Activated CD8-positive, alpha-beta T cell treated with anti-CD3 and anti-CD28 coated beads, Interleukin-2, amount 10 ng/mL, durations not matched to agents 7 days and 5 days (primary cell): ENCODE results near the gene TSPAN15. TPM values are rescaled to one million over a fixed set of nuclear protein-coding genes. Genes with fewer than 3 reads are reported as not detected.
A peak's percentile ranks its signal among the peaks of the same experiment; 100 is the strongest.

Source experiments
- ATAC-seq: fragments of 150-1000 bp; cut with Tn5 transposase; one replicate; pipeline ENCODE4 v1.10.0; 2021; ENCODE audit warnings: moderate library complexity
- CTCF ChIA-PET: fragments of 350-600 bp; sonication (Branson Sonifier 250); formaldehyde crosslinking; loops from one replicate; lab custom pipeline; 2021; ENCODE audit warnings: antibody characterized with exemption; lab: Charles Lee
- POLR2A ChIA-PET: fragments of 350-600 bp; sonication (Branson Sonifier 250); formaldehyde crosslinking; loops from one replicate; lab custom pipeline; 2021; ENCODE audit warnings: antibody characterized with exemption; lab: Charles Lee
- DNase-seq: peaks from one replicate; pipeline ENCODE4 v3.0.0-alpha.2; 2020
- H3K27ac Mint-ChIP-seq: one replicate; pipeline ENCODE4 v1.8.0; 2021; ENCODE audit warnings: mild to moderate bottlenecking, mixed read lengths
- H3K27me3 Mint-ChIP-seq: one replicate; pipeline ENCODE4 v1.8.0; 2021; ENCODE audit warnings: low read depth, mixed read lengths
- H3K36me3 Mint-ChIP-seq: one replicate; pipeline ENCODE4 v1.8.0; 2021; ENCODE audit warnings: low read depth, mixed read lengths
- H3K4me1 Mint-ChIP-seq: one replicate; pipeline ENCODE4 v1.8.0; 2021; ENCODE audit warnings: low read depth, mixed read lengths
- H3K4me3 Mint-ChIP-seq: one replicate; pipeline ENCODE4 v1.8.0; 2021; ENCODE audit warnings: mild to moderate bottlenecking, mixed read lengths
- H3K9me3 Mint-ChIP-seq: one replicate; pipeline ENCODE4 v1.8.0; 2022; ENCODE audit warnings: mixed read lengths; ENCODE audit not compliant: insufficient read depth
- total RNA-seq, 2 experiments: library from RNA; stranded (reverse); gene quantifications; one replicate each; pipeline ENCODE4 v1.2.3, GENCODE V29; 2021

Gene TSPAN15
- total RNA-seq, 2 experiments from 2014 or later, result 3.8 to 4.7 TPM

DNA sequence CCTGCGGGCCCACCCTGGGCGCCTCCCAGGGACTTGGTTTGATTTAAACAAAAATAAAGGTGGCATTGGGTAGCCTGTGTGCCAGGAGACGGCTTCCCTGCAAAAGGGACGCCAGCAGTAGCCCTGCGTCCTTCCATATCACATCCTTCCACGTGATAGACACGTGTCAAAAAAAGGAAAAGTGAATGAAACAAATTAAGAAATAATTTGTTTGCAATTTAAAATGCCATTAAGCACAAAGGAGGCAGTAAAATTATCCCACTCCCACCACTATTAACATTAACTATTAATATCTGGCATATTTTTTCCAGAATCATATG is 42.1 kb upstream of the TSPAN15 start:
- peaks cover 34% of the 10 kb centered on the region for H3K4me1 Mint-ChIP-seq
- no peak for ATAC-seq
- no peak for DNase-seq
- peak overlapping the region; percentile 74 for H3K27ac Mint-ChIP-seq
- no peaks in the 10 kb centered on the region for H3K27me3 Mint-ChIP-seq
- no peaks in the 10 kb centered on the region for H3K36me3 Mint-ChIP-seq
- ChIA-PET POLR2A (interaction anchor here (0.6 to 1.2 kb wide), 4 partner anchors 10 to 284 kb away, joined by 3 read pairs; no protein-coding TSS in a partner anchor), CTCF (interaction anchor here (1.0 to 4.0 kb wide), 14 partner anchors 8 to 453 kb away, joined by 3 to 28 read pairs (median 9); partner anchors contain the start of genes DDX21 and TACR2)
- no peaks in the 10 kb centered on the region for H3K9me3 Mint-ChIP-seq
- H3K4me3 Mint-ChIP-seq, result no peak overlapping the region

DNA sequence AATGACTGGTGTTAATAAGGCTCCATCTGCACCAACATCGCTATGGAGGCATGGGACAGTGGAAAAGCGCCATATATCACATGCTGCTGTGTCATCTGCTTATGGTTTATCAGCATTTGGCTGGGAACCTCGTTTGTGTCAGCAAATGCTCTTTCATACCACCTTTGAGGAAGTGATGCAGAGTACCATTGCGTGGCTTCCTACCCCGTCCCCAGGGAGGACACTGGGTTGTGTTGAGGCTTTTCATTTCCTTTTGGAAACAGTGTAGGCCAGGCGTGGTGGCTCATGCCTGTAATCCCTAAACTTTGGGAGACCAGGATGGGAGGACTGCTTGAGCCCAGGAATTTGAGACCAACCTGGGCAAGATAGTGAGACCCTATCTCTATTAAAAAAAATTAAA is 41.3 kb upstream of the TSPAN15 start:
- H3K36me3 Mint-ChIP-seq, result no peaks in the 10 kb centered on the region
- POLR2A ChIA-PET, result no interaction called here
- no peaks in the 10 kb centered on the region for H3K27me3 Mint-ChIP-seq
- DNase-seq (peak; percentile 42), ATAC-seq (no peak)
- peak overlapping the region; percentile 60 for H3K27ac Mint-ChIP-seq
- H3K4me3 Mint-ChIP-seq, result no peak overlapping the region
- CTCF ChIA-PET, result interaction anchor here (0.8 kb wide), 1 partner anchor 174 kb away, joined by 4 read pairs; no protein-coding TSS in a partner anchor
- no peaks in the 10 kb centered on the region for H3K9me3 Mint-ChIP-seq
- H3K4me1 Mint-ChIP-seq, result peaks cover 34% of the 10 kb centered on the region

- Mint-ChIP-seq H3K9me3 (no peaks in the 10 kb centered on the region), H3K36me3 (no peaks in the 10 kb centered on the region), H3K27me3 (no peaks in the 10 kb centered on the region), H3K27ac (peak overlapping the region; percentile 53), H3K4me3 (no peak overlapping the region), H3K4me1 (peaks cover 34% of the 10 kb centered on the region)
- CTCF ChIA-PET, result interaction anchor here (0.8 to 1.6 kb wide), 2 partner anchors 15 to 175 kb away, joined by 4 read pairs; no protein-coding TSS in a partner anchor
- POLR2A ChIA-PET, result interaction anchor here (0.6 kb wide), 1 partner anchor 220 kb away, joined by 3 read pairs; no protein-coding TSS in a partner anchor
- ATAC-seq (no peak), DNase-seq (no peak)
These were observed 40.8 kb upstream of the TSPAN15 start for GRCh38 chr10:69410487-69410886.

- CTCF ChIA-PET, result interaction anchor here (0.7 to 1.6 kb wide), 3 partner anchors 12 to 96 kb away, joined by 3 to 4 read pairs (median 3); no protein-coding TSS in a partner anchor
These were observed 39.8 kb upstream of the TSPAN15 start for GRCh38 chr10:69411476-69411875.

GRCh38 chr10:69412232-69412790 is 39.0 kb upstream of the TSPAN15 start:
- no peak for ATAC-seq
- CTCF ChIA-PET, result interaction anchor here (1.4 to 1.8 kb wide), 2 partner anchors 12 kb away, joined by 3 to 16 read pairs; no protein-coding TSS in a partner anchor

More at GRCh38 chr10:69411476-69411875, 39.8 kb upstream of the TSPAN15 start:
- peaks cover 32% of the 10 kb centered on the region for H3K4me1 Mint-ChIP-seq
- H3K9me3 Mint-ChIP-seq, result no peaks in the 10 kb centered on the region
- H3K4me3 Mint-ChIP-seq, result no peak overlapping the region
- no peak for ATAC-seq
- H3K27ac Mint-ChIP-seq, result peak overlapping the region; percentile 45
- H3K36me3 Mint-ChIP-seq, result no peaks in the 10 kb centered on the region
- no peaks in the 10 kb centered on the region for H3K27me3 Mint-ChIP-seq
- POLR2A ChIA-PET, result interaction anchor here (0.7 kb wide), 1 partner anchor 62 kb away, joined by 3 read pairs; no protein-coding TSS in a partner anchor
- no peak for DNase-seq

DNA sequence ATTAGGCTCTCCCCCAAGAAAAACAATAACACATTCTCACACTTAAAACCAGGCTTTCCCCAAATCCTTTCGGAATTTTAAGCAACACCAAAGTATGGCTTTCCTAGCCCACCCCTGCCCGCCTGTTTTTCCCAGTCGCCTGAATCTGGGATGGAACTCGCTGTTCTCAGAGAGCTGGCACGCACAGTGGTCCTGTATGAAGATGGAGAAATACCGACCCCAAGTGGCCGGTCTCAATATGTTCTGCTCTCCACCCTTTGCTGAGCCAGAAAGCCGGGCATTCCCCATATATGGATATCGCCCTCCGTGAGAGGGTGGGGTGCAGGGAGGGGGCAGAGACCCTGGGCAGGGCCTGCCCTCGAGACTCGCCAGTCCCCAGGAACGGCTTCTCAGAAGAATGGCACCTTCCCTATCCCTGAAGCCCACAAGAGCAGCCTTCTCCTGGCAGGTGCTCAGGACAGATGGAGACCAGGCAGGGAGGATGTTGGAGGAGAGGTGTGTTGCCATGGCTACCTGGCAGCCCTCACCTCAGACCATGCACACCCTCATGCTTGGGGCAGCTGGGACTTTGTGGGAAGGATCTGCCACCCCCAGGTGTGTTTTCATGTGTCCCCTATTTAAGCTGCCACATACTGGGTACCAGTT is 37.9 kb upstream of the TSPAN15 start:
- ChIA-PET POLR2A (interaction anchor here (0.6 kb wide), 1 partner anchor 456 kb away, joined by 3 read pairs; no protein-coding TSS in a partner anchor), CTCF (interaction anchor here (0.6 to 1.8 kb wide), 4 partner anchors 11 to 94 kb away, joined by 3 to 16 read pairs (median 4); no protein-coding TSS in a partner anchor)
- Mint-ChIP-seq H3K27me3 (no peaks in the 10 kb centered on the region), H3K9me3 (no peaks in the 10 kb centered on the region), H3K27ac (no peak overlapping the region), H3K36me3 (no peaks in the 10 kb centered on the region), H3K4me3 (no peak overlapping the region), H3K4me1 (peaks cover 22% of the 10 kb centered on the region)
- ATAC-seq, result peak; percentile 24
- DNase-seq, result peak; percentile 62

More at GRCh38 chr10:69412232-69412790, 39.0 kb upstream of the TSPAN15 start:
- Mint-ChIP-seq H3K36me3 (no peaks in the 10 kb centered on the region), H3K9me3 (no peaks in the 10 kb centered on the region), H3K27ac (no peak overlapping the region), H3K27me3 (no peaks in the 10 kb centered on the region), H3K4me1 (peaks cover 31% of the 10 kb centered on the region), H3K4me3 (no peak overlapping the region)
- POLR2A ChIA-PET, result interaction anchor here (0.7 kb wide), 1 partner anchor 62 kb away, joined by 3 read pairs; no protein-coding TSS in a partner anchor
- no peak for DNase-seq

- Mint-ChIP-seq H3K27me3 (no peaks in the 10 kb centered on the region), H3K4me1 (peaks cover 14% of the 10 kb centered on the region), H3K36me3 (no peaks in the 10 kb centered on the region), H3K4me3 (no peak overlapping the region), H3K9me3 (no peaks in the 10 kb centered on the region), H3K27ac (no peak overlapping the region)
- no peak for ATAC-seq
- no peak for DNase-seq
- POLR2A ChIA-PET, result no interaction called here
- CTCF ChIA-PET, result interaction anchor here (0.6 to 1.8 kb wide), 4 partner anchors 10 to 176 kb away, joined by 3 to 16 read pairs (median 4); no protein-coding TSS in a partner anchor
These were observed 36.9 kb upstream of the TSPAN15 start for GRCh38 chr10:69414036-69415018.

GRCh38 chr10:69415049-69415448 is 36.2 kb upstream of the TSPAN15 start:
- POLR2A ChIA-PET, result no interaction called here
- H3K36me3 Mint-ChIP-seq, result no peaks in the 10 kb centered on the region
- no peak overlapping the region for H3K27ac Mint-ChIP-seq
- peaks cover 9% of the 10 kb centered on the region for H3K4me1 Mint-ChIP-seq
- H3K27me3 Mint-ChIP-seq, result no peaks in the 10 kb centered on the region
- ATAC-seq, result no peak
- no peak overlapping the region for H3K4me3 Mint-ChIP-seq
- no peak for DNase-seq
- no peaks in the 10 kb centered on the region for H3K9me3 Mint-ChIP-seq
- CTCF ChIA-PET, result interaction anchor here (0.7 kb wide), 1 partner anchor 176 kb away, joined by 3 read pairs; no protein-coding TSS in a partner anchor

GRCh38 chr10:69415951-69416350 is 35.3 kb upstream of the TSPAN15 start:
- no peaks in the 10 kb centered on the region for H3K27me3 Mint-ChIP-seq
- no peak for ATAC-seq
- H3K4me3 Mint-ChIP-seq, result no peak overlapping the region
- H3K27ac Mint-ChIP-seq, result no peak overlapping the region
- CTCF ChIA-PET, result interaction anchor here (1.6 to 2.8 kb wide), 2 partner anchors 8 to 12 kb away, joined by 7 to 11 read pairs; no protein-coding TSS in a partner anchor
- peaks cover 4% of the 10 kb centered on the region for H3K4me1 Mint-ChIP-seq
- DNase-seq, result no peak
- POLR2A ChIA-PET, result no interaction called here
- H3K36me3 Mint-ChIP-seq, result no peaks in the 10 kb centered on the region
- no peaks in the 10 kb centered on the region for H3K9me3 Mint-ChIP-seq

DNA sequence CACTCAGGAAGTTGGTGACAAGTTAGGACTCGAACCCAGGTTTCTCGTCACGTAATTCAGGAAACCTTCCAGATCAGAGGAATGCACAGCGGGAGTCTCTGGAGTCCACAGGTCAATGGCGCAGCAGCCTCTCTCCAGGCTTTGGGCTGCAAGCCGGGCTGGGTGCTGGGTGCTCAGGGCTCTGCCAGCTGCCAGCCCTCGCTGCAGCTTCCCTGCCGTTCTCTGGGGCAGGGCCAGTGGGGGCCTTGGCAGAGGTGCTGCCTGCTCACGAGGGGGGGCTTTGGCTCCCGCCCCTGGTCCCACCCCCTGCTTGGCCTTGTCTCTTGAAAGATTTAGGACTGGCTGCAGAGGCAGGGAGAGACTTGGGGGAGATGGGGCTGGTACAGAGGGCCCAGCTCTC is 34.6 kb upstream of the TSPAN15 start, which contains the start of gene TACR2:
Gene TACR2 (minus strand): TSS at position 224 of the 400 bp plus-strand sequence. CDS start 595 bp downstream, outside the sequence.
- ChIA-PET CTCF (interaction anchor here (1.1 to 2.8 kb wide), 4 partner anchors 9 to 44 kb away, joined by 3 to 11 read pairs (median 5); no protein-coding TSS in a partner anchor), POLR2A (no interaction called here)
- Mint-ChIP-seq H3K36me3 (no peaks in the 10 kb centered on the region), H3K27ac (no peak within 1 kb of the TSS), H3K4me1 (peaks cover 4% of the 10 kb centered on the region), H3K9me3 (no peaks in the 10 kb centered on the region), H3K4me3 (no peak within 1 kb of the TSS), H3K27me3 (no peaks in the 10 kb centered on the region)
- ATAC-seq (no peak), DNase-seq (no peak)
